ENCODE data around the gene PTPN14.
"Not testable (repeated sequence)": the region's sequence is repeated elsewhere in the genome, so short reads cannot be mapped to it uniquely, and the experiment has no call there.

PTPN14 gene

GRCh38 chr1:214523124-214523824 lies 28.1 kb downstream of the PTPN14 start:
- no peak overlapping the region for H3K27ac ChIP-seq
- TF ChIP-seq ZFX (IDR thresholded peaks at IDR 0.05; ENCODE audit: borderline replicate concordance) (no peak), CTCF (IDR thresholded peaks at IDR 0.05) (no peak)

- not testable (repeated sequence) for H3K27ac ChIP-seq
Measured at GRCh38 chr1:214521458-214521857, 29.9 kb downstream of the PTPN14 start.

- no peak overlapping the region for H3K27ac ChIP-seq
- no peak for TF ChIP-seq CTCF (IDR thresholded peaks at IDR 0.05)
- no peak for TF ChIP-seq ZFX (IDR thresholded peaks at IDR 0.05; ENCODE audit: borderline replicate concordance)
Measured at GRCh38 chr1:214520544-214521165, 30.7 kb downstream of the PTPN14 start.

- no peak overlapping the region for H3K27ac ChIP-seq
Measured at GRCh38 chr1:214518361-214518760, 33.0 kb downstream of the PTPN14 start.

GRCh38 chr1:214516434-214517326 lies 34.7 kb downstream of the PTPN14 start:
- no peak for TF ChIP-seq CTCF (IDR thresholded peaks at IDR 0.05)
- no peak for TF ChIP-seq ZFX (IDR thresholded peaks at IDR 0.05; ENCODE audit: borderline replicate concordance)
- peak overlapping the region; percentile 2; the same call in 1 of the 2 replicates for H3K27ac ChIP-seq

More at GRCh38 chr1:214518361-214518760, 33.0 kb downstream of the PTPN14 start:
- no peak for TF ChIP-seq CTCF (IDR thresholded peaks at IDR 0.05)
- TF ChIP-seq ZFX (IDR thresholded peaks at IDR 0.05; ENCODE audit: borderline replicate concordance): no peak

GRCh38 chr1:214515544-214516433 lies 35.6 kb downstream of the PTPN14 start:
- no peak for TF ChIP-seq CTCF (IDR thresholded peaks at IDR 0.05)
- TF ChIP-seq ZFX (IDR thresholded peaks at IDR 0.05; ENCODE audit: borderline replicate concordance): no peak
- H3K27ac ChIP-seq: peak overlapping the region; percentile 2; the same call in 1 of the 2 replicates

Measured in 22Rv1 (cell line).